ENCODE data around the gene ZNF444.

DNA sequence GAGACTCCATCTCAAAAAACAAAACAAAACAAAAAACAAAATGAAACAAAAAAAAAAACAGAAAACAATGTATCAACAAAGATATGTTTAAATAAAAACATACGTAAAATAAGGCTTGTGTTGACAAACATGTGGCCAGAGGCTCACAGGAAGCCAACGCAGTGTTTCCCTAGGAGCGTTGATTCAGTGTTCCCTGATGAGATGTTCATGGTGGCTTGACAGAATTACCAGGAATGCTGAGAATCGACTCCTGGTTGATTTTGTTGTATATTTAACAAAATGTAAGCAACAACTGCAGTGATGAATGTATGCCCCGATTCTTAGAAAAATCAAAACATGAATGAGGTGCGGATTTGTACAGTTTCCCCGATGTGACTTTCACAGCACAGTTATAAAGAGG, 11.1 kb upstream of the ZNF444 start:
- TF ChIP-seq, protein P1, sequence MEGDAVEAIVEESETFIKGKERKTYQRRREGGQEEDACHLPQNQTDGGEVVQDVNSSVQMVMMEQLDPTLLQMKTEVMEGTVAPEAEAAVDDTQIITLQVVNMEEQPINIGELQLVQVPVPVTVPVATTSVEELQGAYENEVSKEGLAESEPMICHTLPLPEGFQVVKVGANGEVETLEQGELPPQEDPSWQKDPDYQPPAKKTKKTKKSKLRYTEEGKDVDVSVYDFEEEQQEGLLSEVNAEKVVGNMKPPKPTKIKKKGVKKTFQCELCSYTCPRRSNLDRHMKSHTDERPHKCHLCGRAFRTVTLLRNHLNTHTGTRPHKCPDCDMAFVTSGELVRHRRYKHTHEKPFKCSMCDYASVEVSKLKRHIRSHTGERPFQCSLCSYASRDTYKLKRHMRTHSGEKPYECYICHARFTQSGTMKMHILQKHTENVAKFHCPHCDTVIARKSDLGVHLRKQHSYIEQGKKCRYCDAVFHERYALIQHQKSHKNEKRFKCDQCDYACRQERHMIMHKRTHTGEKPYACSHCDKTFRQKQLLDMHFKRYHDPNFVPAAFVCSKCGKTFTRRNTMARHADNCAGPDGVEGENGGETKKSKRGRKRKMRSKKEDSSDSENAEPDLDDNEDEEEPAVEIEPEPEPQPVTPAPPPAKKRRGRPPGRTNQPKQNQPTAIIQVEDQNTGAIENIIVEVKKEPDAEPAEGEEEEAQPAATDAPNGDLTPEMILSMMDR (IDR thresholded peaks at IDR 0.05): no peak
- TF ChIP-seq CEBPB (IDR thresholded peaks at IDR 0.05): no peak
- TF ChIP-seq ZC3H11A (IDR thresholded peaks at IDR 0.05): no peak
- TF ChIP-seq, protein P2, sequence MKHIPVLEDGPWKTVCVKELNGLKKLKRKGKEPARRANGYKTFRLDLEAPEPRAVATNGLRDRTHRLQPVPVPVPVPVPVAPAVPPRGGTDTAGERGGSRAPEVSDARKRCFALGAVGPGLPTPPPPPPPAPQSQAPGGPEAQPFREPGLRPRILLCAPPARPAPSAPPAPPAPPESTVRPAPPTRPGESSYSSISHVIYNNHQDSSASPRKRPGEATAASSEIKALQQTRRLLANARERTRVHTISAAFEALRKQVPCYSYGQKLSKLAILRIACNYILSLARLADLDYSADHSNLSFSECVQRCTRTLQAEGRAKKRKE (CRISPR knock-in tag; IDR thresholded peaks at IDR 0.05; ENCODE audit: low read depth): no peak
- no peak for TF ChIP-seq CHD2 (IDR thresholded peaks at IDR 0.05; ENCODE audit: low read length, partially characterized antibody)
- TF ChIP-seq, protein P3, sequence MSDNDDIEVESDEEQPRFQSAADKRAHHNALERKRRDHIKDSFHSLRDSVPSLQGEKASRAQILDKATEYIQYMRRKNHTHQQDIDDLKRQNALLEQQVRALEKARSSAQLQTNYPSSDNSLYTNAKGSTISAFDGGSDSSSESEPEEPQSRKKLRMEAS (IDR thresholded peaks at IDR 0.05): no peak
- TF ChIP-seq, protein P4, sequence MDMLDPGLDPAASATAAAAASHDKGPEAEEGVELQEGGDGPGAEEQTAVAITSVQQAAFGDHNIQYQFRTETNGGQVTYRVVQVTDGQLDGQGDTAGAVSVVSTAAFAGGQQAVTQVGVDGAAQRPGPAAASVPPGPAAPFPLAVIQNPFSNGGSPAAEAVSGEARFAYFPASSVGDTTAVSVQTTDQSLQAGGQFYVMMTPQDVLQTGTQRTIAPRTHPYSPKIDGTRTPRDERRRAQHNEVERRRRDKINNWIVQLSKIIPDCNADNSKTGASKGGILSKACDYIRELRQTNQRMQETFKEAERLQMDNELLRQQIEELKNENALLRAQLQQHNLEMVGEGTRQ (IDR thresholded peaks at IDR 0.05): no peak
- TF ChIP-seq RFX5 (IDR thresholded peaks at IDR 0.05): no peak
- TF ChIP-seq, protein P5, sequence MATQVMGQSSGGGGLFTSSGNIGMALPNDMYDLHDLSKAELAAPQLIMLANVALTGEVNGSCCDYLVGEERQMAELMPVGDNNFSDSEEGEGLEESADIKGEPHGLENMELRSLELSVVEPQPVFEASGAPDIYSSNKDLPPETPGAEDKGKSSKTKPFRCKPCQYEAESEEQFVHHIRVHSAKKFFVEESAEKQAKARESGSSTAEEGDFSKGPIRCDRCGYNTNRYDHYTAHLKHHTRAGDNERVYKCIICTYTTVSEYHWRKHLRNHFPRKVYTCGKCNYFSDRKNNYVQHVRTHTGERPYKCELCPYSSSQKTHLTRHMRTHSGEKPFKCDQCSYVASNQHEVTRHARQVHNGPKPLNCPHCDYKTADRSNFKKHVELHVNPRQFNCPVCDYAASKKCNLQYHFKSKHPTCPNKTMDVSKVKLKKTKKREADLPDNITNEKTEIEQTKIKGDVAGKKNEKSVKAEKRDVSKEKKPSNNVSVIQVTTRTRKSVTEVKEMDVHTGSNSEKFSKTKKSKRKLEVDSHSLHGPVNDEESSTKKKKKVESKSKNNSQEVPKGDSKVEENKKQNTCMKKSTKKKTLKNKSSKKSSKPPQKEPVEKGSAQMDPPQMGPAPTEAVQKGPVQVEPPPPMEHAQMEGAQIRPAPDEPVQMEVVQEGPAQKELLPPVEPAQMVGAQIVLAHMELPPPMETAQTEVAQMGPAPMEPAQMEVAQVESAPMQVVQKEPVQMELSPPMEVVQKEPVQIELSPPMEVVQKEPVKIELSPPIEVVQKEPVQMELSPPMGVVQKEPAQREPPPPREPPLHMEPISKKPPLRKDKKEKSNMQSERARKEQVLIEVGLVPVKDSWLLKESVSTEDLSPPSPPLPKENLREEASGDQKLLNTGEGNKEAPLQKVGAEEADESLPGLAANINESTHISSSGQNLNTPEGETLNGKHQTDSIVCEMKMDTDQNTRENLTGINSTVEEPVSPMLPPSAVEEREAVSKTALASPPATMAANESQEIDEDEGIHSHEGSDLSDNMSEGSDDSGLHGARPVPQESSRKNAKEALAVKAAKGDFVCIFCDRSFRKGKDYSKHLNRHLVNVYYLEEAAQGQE (IDR thresholded peaks at IDR 0.05): no peak
- no peak for TF ChIP-seq POLR2A (IDR thresholded peaks at IDR 0.05; ENCODE audit: low read length)
- TF ChIP-seq GATA3 (IDR thresholded peaks at IDR 0.05; ENCODE audit: borderline replicate concordance): no peak
- TF ChIP-seq ZFP36 (IDR thresholded peaks at IDR 0.05; ENCODE audit: borderline replicate concordance, partially characterized antibody): no peak
- TF ChIP-seq RCOR1 (IDR thresholded peaks at IDR 0.05; ENCODE audit: low read depth, low read length): no peak

All from A549 (cell line).